Mesenchymal stem cell (in vitro differentiated cells and primary cell): Measurements from ENCODE around the gene CPD.
"Not testable (repeated sequence)": the region's sequence is repeated elsewhere in the genome, so short reads cannot be mapped to it uniquely, and the experiment has no call there.

ENCODE experiments used
- DNase-seq: peaks from one replicate; pipeline ENCODE4 v3.0.0-alpha.2; 2013
- H2AFZ ChIP-seq: one replicate; pipeline ENCODE4 v1.6.1; 2013; ENCODE audit warnings: low read depth, mild to moderate bottlenecking, control low read depth, inconsistent platforms, low read length, moderate library complexity
- H2AK5ac ChIP-seq: 2 replicates; pipeline ENCODE4 v1.6.1; 2013; ENCODE audit warnings: low read length, moderate library complexity, mild to moderate bottlenecking, inconsistent platforms; ENCODE audit not compliant: severe bottlenecking
- H2BK120ac ChIP-seq: one replicate; pipeline ENCODE4 v1.6.1; 2013; ENCODE audit warnings: low read depth, mild to moderate bottlenecking, inconsistent platforms, low read length, moderate library complexity
- H2BK12ac ChIP-seq, 2 experiments: one replicate each; pipeline ENCODE4 v1.6.1; 2013; ENCODE audit warnings: inconsistent platforms in 2 of 2, low read length in 2 of 2, mild to moderate bottlenecking in 2 of 2, moderate library complexity in 2 of 2, control low read depth in 1 of 2
- H2BK15ac ChIP-seq: one replicate; pipeline ENCODE4 v1.6.1; 2013; ENCODE audit warnings: mild to moderate bottlenecking, low read depth, inconsistent platforms; ENCODE audit not compliant: poor library complexity, severe bottlenecking
- H2BK5ac ChIP-seq: 2 replicates; pipeline ENCODE4 v1.6.1; 2013; ENCODE audit warnings: low read depth, mild to moderate bottlenecking, low read length, control low read depth, inconsistent platforms; ENCODE audit not compliant: poor library complexity, severe bottlenecking
- H3K14ac ChIP-seq, 2 experiments: one replicate each; pipeline ENCODE4 v1.6.1; 2013; ENCODE audit warnings: inconsistent platforms in 2 of 2, low read length in 2 of 2, control low read depth in 1 of 2, mild to moderate bottlenecking in 1 of 2, moderate library complexity in 1 of 2
- H3K18ac ChIP-seq, 2 experiments: one replicate each; pipeline ENCODE4 v1.6.1; 2013; ENCODE audit warnings: inconsistent platforms in 2 of 2, low read length in 2 of 2, control low read depth in 1 of 2, low read depth in 1 of 2, mild to moderate bottlenecking in 1 of 2
- H3K23ac ChIP-seq, 2 experiments: one replicate each; pipeline ENCODE4 v1.6.1; 2013; ENCODE audit warnings: inconsistent platforms in 2 of 2, low read length in 2 of 2, mild to moderate bottlenecking in 2 of 2, moderate library complexity in 2 of 2, control low read depth in 1 of 2
- H3K27ac ChIP-seq: 2 replicates; pipeline ENCODE4 v1.5.1; 2013; ENCODE audit warnings: mild to moderate bottlenecking, moderate library complexity, low read length, control low read depth, inconsistent platforms; ENCODE audit not compliant: poor library complexity, severe bottlenecking
- H3K27me3 ChIP-seq, 2 experiments: 2 replicates each; pipeline versions ENCODE4 v1.6.1 to v1.7.0; 2013; ENCODE audit warnings: low read length in 2 of 2, mild to moderate bottlenecking in 2 of 2, moderate library complexity in 2 of 2, control low read depth in 1 of 2, inconsistent platforms in 1 of 2; ENCODE audit not compliant: control insufficient read depth in 1 of 2, insufficient read depth in 1 of 2
- H3K36me3 ChIP-seq, 2 experiments: 2 replicates each; pipeline versions ENCODE4 v1.6.1 to v1.7.0; 2013; ENCODE audit warnings: low read length in 2 of 2, control low read depth in 1 of 2, inconsistent platforms in 1 of 2, low read depth in 1 of 2, mild to moderate bottlenecking in 1 of 2; ENCODE audit not compliant: insufficient read depth in 2 of 2, control insufficient read depth in 1 of 2
- H3K4ac ChIP-seq, 2 experiments: one replicate each; pipeline ENCODE4 v1.6.1; 2013; ENCODE audit warnings: inconsistent platforms in 2 of 2, low read length in 2 of 2, mild to moderate bottlenecking in 2 of 2, moderate library complexity in 2 of 2, control low read depth in 1 of 2, low read depth in 1 of 2
- H3K4me1 ChIP-seq: 2 replicates; pipeline ENCODE4 v1.6.1; 2013; ENCODE audit warnings: low read depth, low read length, control low read depth; ENCODE audit not compliant: control insufficient read depth, insufficient read depth
- H3K4me2 ChIP-seq: 2 replicates; pipeline ENCODE4 v1.6.1; 2013; ENCODE audit warnings: low read length, mild to moderate bottlenecking, inconsistent platforms; ENCODE audit not compliant: poor library complexity, severe bottlenecking
- H3K4me3 ChIP-seq, 2 experiments: 2 replicates each; pipeline versions ENCODE4 v1.5.1 to v1.7.0; 2013; ENCODE audit warnings: low read length in 2 of 2, mild to moderate bottlenecking in 2 of 2, control low read depth in 1 of 2, low read depth in 1 of 2; ENCODE audit not compliant: insufficient read depth in 1 of 2
- H3K79me1 ChIP-seq: replicated peaks from 2 replicates; pipeline ENCODE4 v1.6.1; 2013; ENCODE audit warnings: mild to moderate bottlenecking, control low read depth, low read length, inconsistent platforms; ENCODE audit not compliant: poor library complexity, severe bottlenecking
- H3K9ac ChIP-seq: 2 replicates; pipeline ENCODE4 v1.7.0; 2013; ENCODE audit warnings: mild to moderate bottlenecking, low read length, moderate library complexity
- H3K9me3 ChIP-seq: 2 replicates; pipeline ENCODE4 v1.7.0; 2013; ENCODE audit warnings: mild to moderate bottlenecking, low read length; ENCODE audit not compliant: control insufficient read depth
- H4K8ac ChIP-seq: one replicate; pipeline ENCODE4 v1.6.1; 2013; ENCODE audit warnings: inconsistent platforms, mild to moderate bottlenecking, low read length, moderate library complexity
- H4K91ac ChIP-seq: one replicate; pipeline ENCODE4 v1.6.1; 2013; ENCODE audit warnings: mild to moderate bottlenecking, low read length, inconsistent platforms
- WGBS: methylation state at CpG from one replicate; pipeline ENCODE4 v1.1.7; 2013; ENCODE audit warnings: mixed read lengths; 5-methylcytosine and 5-hydroxymethylcytosine counted together

CPD gene

DNA sequence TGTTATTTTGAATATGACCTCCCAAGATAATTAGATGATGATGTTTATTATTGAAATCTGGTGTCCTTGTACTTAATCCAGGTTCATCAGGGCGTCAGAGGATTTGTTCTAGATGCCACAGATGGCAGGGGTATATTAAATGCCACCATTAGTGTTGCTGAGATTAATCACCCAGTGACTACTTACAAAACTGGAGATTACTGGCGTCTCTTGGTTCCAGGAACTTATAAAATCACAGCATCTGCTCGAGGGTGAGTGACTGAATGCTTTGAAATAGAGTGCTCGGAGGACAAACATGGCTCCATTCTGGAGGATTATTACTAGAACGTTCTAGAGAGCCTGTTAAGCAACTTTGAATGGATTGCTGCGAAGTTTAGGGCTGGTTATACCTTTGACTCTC, 65.0 kb downstream of the CPD start:
- H3K27me3 ChIP-seq, result no peaks in the 10 kb centered on the region
- H3K14ac ChIP-seq, result no peak overlapping the region
- no peak overlapping the region for H4K8ac ChIP-seq
- no peaks in the 10 kb centered on the region for H3K9me3 ChIP-seq
- no peak overlapping the region for H3K18ac ChIP-seq
- no peak overlapping the region for H3K4me2 ChIP-seq
- no peak overlapping the region for H3K4me3 ChIP-seq
- no peak overlapping the region for H2AFZ ChIP-seq
- no peak overlapping the region for H2AK5ac ChIP-seq
- H3K4ac ChIP-seq, result no peak overlapping the region
- H3K23ac ChIP-seq, result no peak overlapping the region
- DNase-seq, result no peak
- no peak overlapping the region for H2BK120ac ChIP-seq
- no peak overlapping the region for H4K91ac ChIP-seq
- H3K27ac ChIP-seq, result no peak overlapping the region
- H2BK15ac ChIP-seq, result no peak overlapping the region
- H3K79me1 ChIP-seq, result no peaks in the 10 kb centered on the region
- no peak overlapping the region for H3K9ac ChIP-seq
- 92% methylated on average over 6 of the region's 6 CpGs for WGBS
- H2BK12ac ChIP-seq, result no peak overlapping the region
- no peak overlapping the region for H2BK5ac ChIP-seq
- no peaks in the 10 kb centered on the region for H3K4me1 ChIP-seq
- peaks cover 0 to 38% of the 10 kb centered on the region in 2 experiments for H3K36me3 ChIP-seq

GRCh38 chr17:30446640-30447039, 67.9 kb downstream of the CPD start:
- not testable (repeated sequence) for H4K8ac ChIP-seq, H3K23ac ChIP-seq, H3K4me1 ChIP-seq, H3K4ac ChIP-seq, H3K4me3 ChIP-seq, DNase-seq, H2AFZ ChIP-seq, H3K27me3 ChIP-seq, H2BK12ac ChIP-seq, H2AK5ac ChIP-seq, H4K91ac ChIP-seq, H2BK120ac ChIP-seq, H3K27ac ChIP-seq, H3K79me1 ChIP-seq, H3K9ac ChIP-seq, H3K14ac ChIP-seq, H2BK5ac ChIP-seq, H3K9me3 ChIP-seq, H3K18ac ChIP-seq, H2BK15ac ChIP-seq, H3K4me2 ChIP-seq
- H3K36me3 ChIP-seq, result peaks cover 4 to 59% of the 10 kb centered on the region in 2 experiments

DNA sequence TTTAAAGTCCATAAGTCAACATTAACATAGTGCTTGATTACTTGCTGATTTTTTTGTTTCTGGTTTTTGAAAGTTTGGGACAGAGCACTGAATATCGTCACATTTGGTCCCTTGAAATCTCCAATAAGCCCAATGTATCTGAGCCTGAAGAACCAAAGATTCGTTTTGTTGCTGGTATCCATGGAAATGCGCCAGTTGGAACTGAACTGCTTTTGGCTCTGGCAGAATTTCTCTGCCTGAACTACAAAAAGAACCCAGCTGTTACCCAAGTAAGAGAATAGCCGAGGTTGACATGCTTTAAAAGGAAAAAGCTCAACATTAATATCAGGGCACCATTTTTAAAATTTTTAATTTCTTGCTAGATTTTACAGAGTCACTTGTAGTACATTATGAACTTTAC, 70.8 kb downstream of the CPD start:
- Histone ChIP-seq H4K91ac (no peak overlapping the region), H3K36me3 (peaks cover 12 to 50% of the 10 kb centered on the region in 2 experiments), H2BK12ac (no peak overlapping the region), H3K14ac (no peak overlapping the region), H3K79me1 (peaks cover 4% of the 10 kb centered on the region), H3K9me3 (no peaks in the 10 kb centered on the region), H2BK5ac (no peak overlapping the region), H2BK15ac (no peak overlapping the region), H4K8ac (no peak overlapping the region), H3K4ac (no peak overlapping the region), H2BK120ac (no peak overlapping the region), H3K9ac (peak overlapping the region; percentile 0), H3K4me3 (no peak overlapping the region), H3K18ac (no peak overlapping the region), H3K27me3 (no peaks in the 10 kb centered on the region), H3K4me2 (no peak overlapping the region), H2AK5ac (no peak overlapping the region), H3K4me1 (peaks cover 2% of the 10 kb centered on the region), H3K23ac (no peak overlapping the region), H2AFZ (no peak overlapping the region), H3K27ac (no peak overlapping the region)
- no peak for DNase-seq
- 96% methylated on average over 3 of the region's 4 CpGs for WGBS

DNA sequence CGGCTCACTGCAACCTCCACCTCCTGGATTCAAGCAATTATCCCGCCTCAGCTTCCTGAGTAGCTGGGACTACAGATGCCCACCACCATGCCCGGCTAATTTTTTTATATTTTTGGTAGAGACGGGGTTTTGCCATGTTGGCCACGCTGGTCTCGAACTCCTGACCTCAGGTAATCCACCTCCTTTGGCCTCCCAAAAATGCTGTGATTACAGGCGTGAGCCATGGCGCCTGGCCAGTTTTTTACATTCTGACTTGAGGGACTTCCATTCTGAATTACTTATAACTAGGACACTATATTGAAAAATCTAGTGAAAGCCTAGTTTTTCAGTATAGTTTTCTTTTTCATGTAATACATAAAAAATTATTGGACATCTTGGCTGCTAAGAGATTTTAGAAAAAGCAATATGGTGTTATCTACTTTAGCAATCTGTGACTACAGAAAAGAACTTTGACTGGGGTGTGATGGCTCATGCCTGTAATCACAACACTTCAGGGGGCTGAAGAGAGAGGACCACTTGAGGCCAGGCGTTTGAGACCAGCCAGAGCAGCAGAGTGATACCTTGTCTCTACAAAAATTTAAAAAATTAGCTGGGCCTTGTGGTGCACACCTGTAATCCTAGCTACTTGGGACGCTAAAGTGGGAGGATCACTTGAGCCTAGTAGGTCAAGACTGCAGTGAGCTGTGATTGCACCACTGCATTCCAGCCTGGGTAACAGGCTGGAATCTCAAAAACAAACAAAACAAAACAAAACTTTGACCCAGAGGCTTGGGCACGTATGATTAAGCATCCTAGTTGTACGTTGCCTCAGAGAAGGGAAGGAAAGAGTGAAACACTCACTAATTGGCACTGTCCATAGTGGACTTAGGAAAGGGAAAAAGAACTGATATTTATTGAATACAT, 71.6 kb downstream of the CPD start:
- 81% methylated on average over 9 of the region's 12 CpGs for WGBS

More for the DNA sequence above, 71.6 kb downstream of the CPD start:
- H4K8ac ChIP-seq, result no peak overlapping the region
- no peak overlapping the region for H3K23ac ChIP-seq
- H2BK5ac ChIP-seq, result no peak overlapping the region
- no peak overlapping the region for H3K9ac ChIP-seq
- no peak overlapping the region for H4K91ac ChIP-seq
- no peak overlapping the region for H3K4ac ChIP-seq
- no peaks in the 10 kb centered on the region for H3K9me3 ChIP-seq
- H2AK5ac ChIP-seq, result no peak overlapping the region
- H3K27ac ChIP-seq, result no peak overlapping the region
- H2BK12ac ChIP-seq, result no peak overlapping the region
- no peak overlapping the region for H2AFZ ChIP-seq
- H3K27me3 ChIP-seq, result no peaks in the 10 kb centered on the region
- peaks cover 2% of the 10 kb centered on the region for H3K4me1 ChIP-seq
- H2BK120ac ChIP-seq, result peak overlapping the region; percentile 34
- peaks cover 12 to 50% of the 10 kb centered on the region in 2 experiments for H3K36me3 ChIP-seq
- H2BK15ac ChIP-seq, result no peak overlapping the region
- no peak overlapping the region for H3K18ac ChIP-seq
- H3K4me3 ChIP-seq, result no peak overlapping the region
- H3K4me2 ChIP-seq, result no peak overlapping the region
- no peak overlapping the region for H3K14ac ChIP-seq
- DNase-seq, result peak; percentile 62
- H3K79me1 ChIP-seq, result peaks cover 4% of the 10 kb centered on the region
